GM21367 (cell line): ENCODE measurements around the gene RALGAPA2.

ENCODE experiments used
- ATAC-seq: cut with Tn5 transposase; IDR thresholded peaks from one replicate; pipeline ENCODE4 v1.9.1; 2021; ENCODE audit not compliant: unreplicated experiment

Gene RALGAPA2

DNA sequence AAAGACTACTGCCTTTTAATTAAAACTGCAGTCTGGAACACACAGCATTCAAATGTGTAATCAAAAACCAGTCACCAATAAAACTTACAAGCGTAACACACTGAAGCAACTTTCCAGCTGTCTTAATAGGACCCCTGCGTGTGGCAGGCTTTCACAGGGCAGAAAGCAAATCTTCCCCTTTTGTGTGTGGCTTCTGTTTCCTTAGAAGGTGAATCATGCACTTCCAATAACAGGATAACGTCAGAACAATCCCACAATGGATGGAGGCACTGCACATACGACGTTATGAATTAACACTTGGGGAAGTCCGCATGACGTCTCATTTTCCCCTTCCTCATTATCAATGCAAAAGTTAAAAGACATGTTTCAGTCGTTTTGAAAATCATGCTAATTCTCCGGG, 299.7 kb downstream of the RALGAPA2 start:
- ATAC-seq: no peak

DNA sequence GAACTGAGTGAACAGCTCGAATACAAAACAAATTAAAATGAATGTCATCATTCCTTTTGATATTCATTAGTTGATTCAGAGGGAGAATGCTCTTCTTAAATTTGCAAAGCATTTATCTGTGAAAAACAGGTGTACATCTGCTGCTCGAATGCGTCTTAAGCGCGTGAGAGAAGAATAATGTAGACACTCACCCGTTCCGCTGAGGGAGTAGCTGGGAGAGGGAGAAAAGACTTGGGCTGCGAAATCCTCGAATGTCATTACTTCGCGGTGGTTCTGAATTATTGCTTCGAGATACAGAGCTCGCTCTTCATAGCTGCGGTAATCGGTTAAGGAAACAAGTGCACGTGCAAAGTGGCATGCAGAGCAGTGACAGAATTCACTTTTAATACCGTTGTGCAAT, 300.6 kb downstream of the RALGAPA2 start:
- no peak for ATAC-seq

DNA sequence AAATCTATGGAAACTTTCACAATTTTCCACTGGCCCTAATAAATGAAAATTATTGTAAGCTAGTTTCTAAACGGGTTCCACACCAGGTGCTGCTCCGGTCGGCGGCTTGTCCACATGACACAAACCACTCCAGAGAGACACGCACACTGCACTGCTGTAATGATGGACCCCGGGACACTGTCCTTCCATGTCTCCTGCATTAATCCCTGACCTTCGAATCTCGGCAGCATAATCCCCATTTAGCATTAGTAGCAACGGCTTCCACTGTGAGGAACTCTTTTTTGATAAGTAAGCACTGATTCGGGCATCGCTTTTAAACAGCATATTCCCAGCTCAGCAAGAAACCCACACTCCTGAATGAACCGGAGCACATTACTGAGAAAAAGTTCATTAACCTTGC, 301.0 kb downstream of the RALGAPA2 start:
- no peak for ATAC-seq

DNA sequence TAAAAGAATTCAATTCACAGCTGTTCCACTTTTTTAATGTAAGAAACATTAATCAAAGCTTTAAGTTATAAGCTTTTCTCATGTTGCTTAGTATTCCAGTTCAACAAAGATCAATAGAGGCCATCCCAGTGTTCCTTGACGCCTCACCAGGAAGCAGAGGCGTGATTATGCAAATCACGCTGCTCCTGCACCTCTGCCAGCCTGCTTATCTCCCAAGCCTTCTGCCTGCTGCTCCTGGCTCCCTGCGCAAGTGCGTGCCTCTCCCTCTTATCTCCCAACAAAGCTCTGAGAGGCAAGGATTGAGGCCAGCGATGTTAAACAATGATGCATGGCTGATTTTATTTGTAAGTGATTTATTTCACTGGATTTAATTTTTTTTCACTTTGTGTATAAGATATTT, 301.8 kb downstream of the RALGAPA2 start:
- ATAC-seq: no peak

DNA sequence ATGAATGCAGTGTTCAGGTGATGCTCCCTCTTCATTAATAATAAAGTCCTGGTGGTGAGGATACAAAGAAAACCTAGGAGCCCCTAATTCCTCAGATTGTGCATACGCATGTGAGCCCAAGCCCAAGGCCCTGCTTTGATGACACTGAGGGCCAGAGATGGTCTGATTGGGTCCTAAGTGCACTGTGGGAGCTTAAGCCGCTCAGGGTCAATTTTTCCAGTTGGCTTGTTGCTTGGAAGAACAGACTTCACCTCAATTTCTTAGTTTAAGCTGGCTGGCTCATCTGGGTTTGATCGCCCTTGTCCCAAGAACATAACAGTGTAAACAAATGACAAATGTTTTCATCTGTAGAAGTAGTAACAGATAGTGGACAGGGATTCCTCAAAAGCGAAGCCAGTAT, 303.1 kb downstream of the RALGAPA2 start:
- no peak for ATAC-seq

DNA sequence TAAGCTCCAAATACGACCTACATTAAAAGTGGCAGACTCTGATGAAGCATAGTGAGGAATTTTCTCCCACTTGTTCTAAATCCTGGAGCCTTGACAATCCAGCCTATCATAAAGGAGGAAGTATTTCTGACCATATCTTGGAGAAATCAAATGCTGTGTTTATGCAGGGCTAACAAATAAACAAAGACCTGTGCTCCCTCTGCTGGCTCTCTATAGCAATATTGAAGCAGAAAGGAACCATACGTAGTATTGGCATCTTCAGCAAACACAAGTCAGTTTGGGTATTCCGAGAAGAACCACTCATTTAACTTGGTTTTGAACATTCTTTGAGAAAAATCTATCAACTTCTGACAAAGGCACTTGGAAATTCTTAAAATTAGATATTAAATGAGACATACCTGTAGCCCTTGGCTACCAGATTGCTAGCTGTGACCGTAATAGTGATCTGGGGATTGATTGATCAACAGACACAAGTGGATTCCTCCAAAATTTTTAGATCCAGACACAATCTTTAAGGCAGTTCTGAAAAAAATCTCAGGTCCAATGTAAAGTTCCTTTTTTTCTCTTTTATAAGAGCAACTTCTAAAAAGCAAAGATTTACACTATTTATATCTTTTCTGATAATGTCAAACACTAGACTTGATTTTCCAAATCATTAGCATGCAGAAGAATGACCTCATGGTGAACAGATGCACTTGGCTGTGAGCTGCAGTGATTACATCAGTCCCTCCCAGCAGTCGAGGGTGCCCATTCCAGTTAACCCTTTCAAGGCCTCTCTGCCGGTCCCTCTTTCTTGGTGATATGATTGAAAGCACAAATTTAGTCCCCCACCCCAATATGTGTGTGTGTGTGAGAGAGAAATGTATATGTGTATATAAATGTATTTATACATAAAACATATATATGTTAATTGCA, 304.3 kb downstream of the RALGAPA2 start:
- no peak for ATAC-seq

DNA sequence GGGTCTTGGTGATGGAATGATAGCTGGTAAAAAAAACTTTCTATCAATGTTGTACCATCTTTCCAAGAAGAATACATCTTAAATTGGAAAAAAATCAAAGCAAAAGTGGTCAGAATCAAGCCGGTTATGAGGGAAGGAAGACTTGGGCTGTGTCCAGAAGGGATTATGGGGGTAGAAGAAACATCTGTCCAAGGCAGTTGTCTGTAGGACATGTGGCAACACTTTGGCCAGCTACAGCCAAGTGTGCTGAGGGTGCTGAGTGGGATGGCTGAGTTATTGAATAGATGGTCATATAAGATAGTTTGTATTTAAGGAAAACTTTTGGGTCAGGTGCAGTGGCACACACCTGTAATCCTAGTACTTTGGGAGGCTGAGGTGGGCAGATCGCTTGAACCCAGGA, 306.1 kb downstream of the RALGAPA2 start:
- no peak for ATAC-seq

DNA sequence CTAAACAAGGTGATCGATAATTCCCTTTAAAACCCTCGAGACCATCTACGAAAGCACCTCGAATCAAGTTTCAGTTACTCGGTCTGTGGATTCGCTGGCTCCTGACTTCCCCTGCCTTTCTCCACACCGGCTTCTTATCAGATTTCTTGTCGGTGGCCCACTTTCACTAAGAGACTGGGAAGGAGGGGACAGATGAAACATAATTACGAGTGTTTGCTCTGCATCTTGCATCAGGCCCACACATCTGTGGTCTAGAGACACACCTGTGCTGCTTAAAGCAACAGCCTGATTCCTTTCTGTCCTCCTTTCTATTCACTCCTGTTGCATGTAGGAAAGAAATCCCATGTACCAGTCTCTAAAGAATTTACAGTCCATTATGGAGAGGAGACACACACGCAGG, 306.8 kb downstream of the RALGAPA2 start:
- no peak for ATAC-seq

DNA sequence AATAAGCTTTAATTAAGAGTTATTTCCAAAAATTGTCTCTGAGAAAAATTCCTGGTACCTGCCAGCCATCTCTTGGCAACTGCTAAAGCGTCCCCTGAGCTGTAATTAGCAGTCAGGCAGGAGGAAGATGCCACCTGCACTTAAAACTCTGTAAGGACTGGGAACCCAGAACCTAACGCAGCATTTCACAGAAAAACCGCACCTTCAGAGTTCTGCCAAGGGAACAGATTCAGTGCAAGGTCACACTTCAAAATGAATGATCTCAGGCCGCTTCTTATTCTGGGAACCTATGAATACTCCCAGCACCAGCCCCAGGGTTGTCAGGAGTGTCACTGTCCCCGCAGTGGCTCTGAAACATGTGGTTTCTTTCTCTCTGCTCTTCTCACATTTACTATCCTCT, 307.8 kb downstream of the RALGAPA2 start:
- ATAC-seq: no peak

DNA sequence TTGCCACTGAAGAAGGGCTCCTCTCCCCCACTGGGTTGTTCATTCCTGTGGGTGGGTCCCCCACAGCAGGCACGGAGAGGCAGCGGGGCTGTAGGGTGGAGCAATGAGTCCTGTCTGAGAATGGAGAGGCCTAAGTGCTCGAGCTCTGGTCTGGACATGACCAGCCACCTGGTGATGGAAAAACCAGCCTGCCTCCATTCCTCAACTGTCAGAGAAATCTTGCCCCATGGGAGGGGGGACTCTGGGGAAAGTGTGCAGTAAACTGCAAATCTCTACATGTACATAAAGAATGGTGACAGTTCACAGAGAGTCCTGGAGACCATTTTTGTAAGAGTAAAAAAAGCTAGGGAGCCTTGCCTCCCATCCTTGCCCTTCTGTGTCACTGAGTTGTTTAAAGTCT, 310.5 kb downstream of the RALGAPA2 start:
- ATAC-seq: no peak

DNA sequence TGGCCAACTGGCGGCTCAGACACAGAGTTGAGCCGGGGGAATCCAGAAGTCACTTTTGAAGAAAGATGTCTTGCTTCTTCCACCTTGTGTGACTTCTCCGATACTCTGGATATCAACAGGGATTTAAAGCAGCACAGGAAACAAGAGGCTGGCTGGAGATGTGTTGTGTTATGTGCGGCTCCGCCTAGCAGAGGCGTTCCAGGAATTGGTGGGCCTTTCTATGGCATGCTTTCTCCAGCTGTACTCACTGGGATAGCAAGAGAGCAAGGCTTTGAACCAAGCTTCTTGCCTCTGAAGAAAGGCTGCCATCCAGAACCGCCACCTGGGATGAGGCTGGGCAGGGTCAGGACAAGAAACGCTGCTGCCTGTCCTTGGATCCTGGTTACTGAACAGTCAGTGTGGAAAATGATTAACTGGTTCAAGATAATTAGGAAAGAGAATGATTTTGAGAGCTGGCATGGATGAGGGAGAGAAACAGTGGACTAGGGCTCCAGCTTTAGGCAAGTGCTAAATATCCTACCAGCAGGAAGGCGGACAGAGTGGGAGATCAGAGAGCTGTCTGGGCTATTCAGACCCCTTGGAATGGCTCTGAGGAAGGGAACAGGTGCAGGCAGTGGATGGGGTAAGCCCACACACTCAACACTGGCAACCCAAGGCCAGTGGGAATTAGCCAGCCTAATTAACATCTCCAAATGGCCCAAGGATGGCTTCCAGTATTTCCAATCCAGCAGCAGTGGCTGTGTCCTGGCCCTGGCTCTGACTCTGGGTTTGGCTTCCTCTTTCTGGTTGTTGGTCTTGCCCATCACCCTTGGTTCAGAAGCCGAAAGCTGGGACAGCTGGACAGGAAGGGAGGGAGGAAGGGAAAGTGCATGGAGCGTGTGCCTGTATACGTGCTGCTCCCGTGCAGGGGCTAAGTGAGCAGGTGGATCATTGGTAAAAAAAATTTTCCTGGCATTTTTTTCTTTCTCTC, 312.6 kb downstream of the RALGAPA2 start:
- ATAC-seq: no peak

DNA sequence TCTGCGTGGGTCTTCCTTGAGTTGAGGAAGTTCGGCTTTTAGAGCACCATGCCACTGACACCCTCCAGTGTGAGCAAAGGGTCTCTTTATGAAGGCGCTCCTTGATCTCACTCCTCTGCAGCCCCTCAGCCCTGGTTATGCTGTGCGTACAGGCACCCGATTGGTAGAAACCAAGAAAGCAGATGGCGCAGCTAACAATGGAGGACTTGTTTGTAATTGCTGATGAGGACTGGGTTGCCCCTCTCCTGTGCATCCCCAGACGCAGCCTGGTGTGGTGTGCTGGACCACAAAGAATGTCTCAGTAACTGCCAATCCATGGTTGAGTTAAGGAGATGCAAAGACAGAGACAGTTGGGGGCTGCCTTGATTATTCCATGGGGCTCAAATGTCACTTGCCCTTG, 314.3 kb downstream of the RALGAPA2 start:
- ATAC-seq: no peak

DNA sequence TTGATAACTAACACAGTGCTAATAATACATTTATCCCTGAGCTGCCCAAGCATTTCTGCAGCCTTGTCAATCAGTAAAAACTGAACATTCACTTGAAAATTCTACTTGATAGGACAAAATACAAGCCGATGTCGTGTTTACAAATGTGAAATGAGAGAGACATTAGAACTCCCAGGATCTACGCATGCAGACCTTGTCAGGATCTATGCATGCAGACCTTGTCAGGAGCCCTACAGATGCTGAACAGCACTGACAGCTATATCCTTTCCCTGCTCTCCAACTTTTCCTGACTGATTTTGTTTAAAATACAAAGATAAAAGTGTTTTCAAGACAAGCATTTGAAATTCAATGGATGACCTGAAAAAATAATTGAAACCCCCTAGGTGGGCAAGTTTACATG, 315.6 kb downstream of the RALGAPA2 start:
- ATAC-seq: no peak

DNA sequence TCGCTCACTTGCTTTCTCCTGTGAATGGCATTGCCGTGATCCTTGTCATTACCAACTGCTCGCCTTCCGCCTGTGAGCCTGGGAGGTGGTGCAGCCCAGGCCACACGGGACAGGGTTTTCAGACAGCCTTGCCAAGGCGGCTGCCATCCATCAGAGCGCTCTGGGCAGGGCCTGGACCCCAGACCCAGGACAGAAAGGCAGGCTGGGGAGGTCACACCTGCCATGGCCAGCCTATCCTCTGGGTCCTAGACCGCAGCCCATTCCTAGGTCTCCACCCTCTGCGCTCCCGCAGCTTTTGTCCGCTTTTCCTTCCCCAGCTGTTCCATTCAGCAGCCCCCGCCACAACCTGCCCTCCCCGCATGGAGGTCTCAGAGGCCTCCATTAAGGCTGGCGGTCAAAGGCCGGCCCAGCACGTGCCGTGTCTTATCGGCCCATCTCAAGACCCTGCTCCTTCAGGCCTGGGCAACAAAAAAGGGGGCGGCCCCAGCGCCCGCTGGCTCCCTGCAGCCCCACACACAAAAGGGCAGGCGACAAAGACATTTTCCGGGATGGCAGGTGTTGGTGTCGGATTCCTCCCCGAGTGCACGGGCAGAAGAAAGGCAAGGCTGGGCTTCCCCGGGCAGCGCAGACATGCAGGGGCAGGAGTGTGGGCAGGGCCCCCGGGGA, 316.4 kb downstream of the RALGAPA2 start:
- no peak for ATAC-seq

DNA sequence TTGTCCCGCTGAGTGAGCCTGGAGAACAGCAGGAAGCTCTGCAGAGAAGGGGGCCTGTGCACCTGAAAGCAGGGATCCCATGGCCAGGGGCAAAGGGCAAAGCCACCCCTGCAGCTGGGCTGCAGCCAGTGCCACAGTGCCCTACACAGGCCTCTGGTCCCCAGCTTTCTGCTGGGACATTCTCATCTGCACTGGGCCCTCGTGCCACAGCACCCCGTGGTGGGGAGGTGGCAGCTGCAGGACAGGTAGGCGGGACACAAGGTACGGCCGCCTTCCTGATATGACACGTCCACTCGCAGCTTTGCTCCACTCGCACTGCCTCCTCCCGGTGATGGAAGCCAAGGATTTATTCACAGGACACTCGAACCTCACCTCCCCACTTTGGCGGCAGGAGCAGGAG, 317.4 kb downstream of the RALGAPA2 start:
- ATAC-seq: no peak

DNA sequence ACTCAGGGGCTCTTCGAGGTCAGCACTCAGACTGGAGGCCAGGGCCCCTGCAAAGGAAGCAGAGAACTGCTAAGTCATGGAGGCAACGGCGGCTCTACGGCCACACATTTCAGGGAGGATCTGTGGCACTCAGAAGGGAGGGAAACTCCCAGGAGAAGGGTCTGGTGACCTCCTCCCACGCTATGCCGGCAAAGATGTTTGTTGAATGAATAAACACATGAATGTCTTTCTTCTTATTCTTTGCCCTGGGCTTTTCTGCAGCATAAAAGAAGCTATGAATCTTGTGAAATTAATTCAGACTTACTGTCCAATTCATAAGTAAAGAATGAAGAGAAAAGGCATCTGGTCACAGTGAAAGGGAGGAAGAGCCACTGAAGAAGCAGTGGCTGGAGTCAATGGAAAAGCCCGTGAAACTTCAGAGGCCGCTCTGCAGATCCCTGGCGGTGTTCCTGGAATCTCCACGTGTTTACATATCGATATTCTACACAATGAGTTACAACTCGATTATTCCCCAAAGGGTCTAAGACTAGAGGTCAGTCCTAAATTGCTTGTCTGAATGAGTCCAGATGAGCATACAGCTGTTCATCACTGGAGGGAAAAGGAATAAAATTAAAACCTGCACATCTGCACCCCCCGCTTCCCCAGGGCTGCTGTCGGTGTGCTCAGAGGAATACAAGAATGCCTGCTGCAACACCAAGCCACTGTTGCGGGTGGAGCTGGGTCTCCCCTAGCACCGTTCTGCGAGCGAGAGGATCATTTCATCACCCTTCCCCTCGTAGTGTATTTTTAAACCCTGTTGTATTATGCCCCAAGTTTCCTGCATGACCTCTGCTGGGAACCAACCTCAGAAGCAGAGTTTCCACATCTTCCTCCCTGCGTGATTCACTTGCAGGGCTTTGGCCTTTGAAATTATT, 319.0 kb downstream of the RALGAPA2 start:
- no peak for ATAC-seq

DNA sequence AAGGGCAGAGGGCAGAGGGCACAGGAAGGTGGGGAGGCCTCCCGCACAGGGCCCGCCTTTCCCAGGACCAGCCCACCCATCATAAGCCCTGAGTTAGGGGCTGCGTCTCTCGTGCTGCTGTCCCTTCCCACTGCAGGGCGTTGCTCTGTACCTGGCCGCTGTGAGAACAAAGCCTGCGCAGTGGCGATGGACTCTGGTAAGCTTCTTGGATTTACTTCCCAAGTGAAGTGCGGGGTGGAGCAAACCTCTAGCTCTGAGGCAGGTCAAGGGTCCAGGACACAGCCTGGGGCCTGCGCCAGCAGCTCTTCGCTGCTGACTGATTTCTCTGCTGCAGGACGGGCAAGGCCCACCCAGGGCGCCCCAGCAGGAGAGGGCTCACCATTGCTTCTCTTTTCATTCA, 320.7 kb downstream of the RALGAPA2 start:
- ATAC-seq: no peak

DNA sequence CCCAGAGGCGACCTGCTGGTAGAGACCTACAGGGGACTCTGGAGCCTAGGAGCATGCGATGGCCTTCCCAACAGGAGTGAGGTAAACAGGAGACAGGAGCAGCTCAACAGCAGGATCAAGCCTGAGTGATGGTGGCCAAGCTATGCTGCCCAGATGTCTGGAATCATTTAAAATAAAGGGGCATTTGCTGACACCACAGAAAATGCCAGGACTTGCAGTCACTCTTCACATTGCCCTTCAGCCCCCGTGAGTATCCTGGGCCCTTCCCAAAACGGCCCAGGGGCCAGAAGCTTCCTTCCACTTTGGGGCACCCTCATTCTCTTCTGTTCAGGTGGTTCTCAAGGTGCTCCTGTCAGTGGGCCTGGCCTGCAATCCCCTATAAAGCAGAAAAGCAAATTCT, 321.3 kb downstream of the RALGAPA2 start:
- no peak for ATAC-seq

DNA sequence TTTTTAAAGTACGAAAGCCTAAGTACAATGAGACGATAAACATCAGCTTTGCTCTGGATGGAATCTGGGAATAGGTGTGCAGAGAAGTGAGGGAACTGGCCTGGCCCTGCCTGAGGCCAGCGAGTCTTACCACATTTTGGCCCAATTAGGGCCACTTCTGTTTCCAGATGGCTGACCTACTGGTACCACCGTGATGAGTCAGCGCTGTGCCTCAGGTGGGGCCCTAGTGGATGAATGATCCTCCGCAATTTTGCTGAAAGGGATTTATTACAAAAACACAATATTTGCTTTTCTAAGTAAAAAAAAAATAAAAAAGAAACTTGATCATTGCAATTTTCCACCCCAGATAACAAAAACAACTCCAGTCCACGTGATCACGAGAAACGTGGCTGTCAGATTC, 322.1 kb downstream of the RALGAPA2 start:
- ATAC-seq: no peak

DNA sequence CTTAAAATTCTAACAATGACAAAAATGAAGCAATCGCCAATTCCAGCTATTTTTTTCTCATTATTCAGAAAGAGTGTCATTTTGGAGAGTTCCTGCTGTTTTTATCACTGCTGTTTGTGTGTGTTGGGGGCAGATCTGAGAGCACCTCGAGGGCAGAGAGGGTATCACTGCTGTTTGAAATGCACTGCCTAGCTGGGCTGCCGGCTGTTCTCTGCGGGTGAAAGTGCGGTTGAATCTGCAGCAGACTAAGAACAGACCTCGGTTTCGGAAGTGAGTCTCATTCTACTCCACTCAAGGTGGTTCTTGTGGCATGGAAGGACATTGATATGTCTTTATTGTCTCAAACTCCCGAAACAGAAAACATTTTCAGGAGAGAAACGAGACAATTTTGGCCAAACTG, 326.3 kb downstream of the RALGAPA2 start:
- ATAC-seq: no peak
